ENCODE results near the gene RS1. TPM values are rescaled to one million over a fixed set of nuclear protein-coding genes. Genes with fewer than 3 reads are reported as not detected.

RS1 gene
- total RNA-seq, 1 donor from 2014 or later: not detected

GRCh38 chrX:18607966-18608365 lies 63.9 kb downstream of the RS1 start:
- DNase-seq (ENCODE audit: low spot score): no peak

GRCh38 chrX:18598413-18598812 lies 73.5 kb downstream of the RS1 start:
- DNase-seq (ENCODE audit: low spot score): no peak

- DNase-seq (ENCODE audit: low spot score): no peak
These were observed 75.8 kb downstream of the RS1 start for GRCh38 chrX:18596096-18596495.

GRCh38 chrX:18594079-18594478 lies 77.8 kb downstream of the RS1 start:
- no peak for DNase-seq (ENCODE audit: low spot score)

- DNase-seq (ENCODE audit: low spot score): no peak
These were observed 80.1 kb downstream of the RS1 start for GRCh38 chrX:18591834-18592233.

Other genes starting within 250 kb of the RS1 start
- 6.8 TPM for gene CDKL5, start 246.5 kb downstream of the RS1 start, total RNA-seq
- not detected for gene PPEF1, start 35.5 kb upstream of the RS1 start, total RNA-seq